ENCODE data around the gene CAMK2B.
A peak's percentile ranks its signal among the peaks of the same experiment; 100 is the strongest.

The CAMK2B gene

GRCh38 chr7:44186736-44187135, 138.7 kb downstream of the CAMK2B start:
- TF ChIP-seq CREB1 (IDR thresholded peaks at IDR 0.05; ENCODE audit: low read depth) (no peak), ZBTB7A (IDR thresholded peaks at IDR 0.05; ENCODE audit: low read depth) (no peak), FOXM1 (IDR thresholded peaks at IDR 0.05; ENCODE audit: borderline replicate concordance, low read depth) (no peak), YY1 (IDR thresholded peaks at IDR 0.05; ENCODE audit: low read depth) (no peak), MAX (IDR thresholded peaks at IDR 0.05) (no peak), RAD21 (IDR thresholded peaks at IDR 0.05; ENCODE audit: low read depth) (no peak), EP300 (IDR thresholded peaks at IDR 0.05; ENCODE audit: borderline replicate concordance) (no peak), EGR1 (IDR thresholded peaks at IDR 0.05) (no peak), TCF12 (IDR thresholded peaks at IDR 0.05; ENCODE audit: low read depth) (no peak), TAF1 (IDR thresholded peaks at IDR 0.05; ENCODE audit: low read depth) (no peak), NFIC (IDR thresholded peaks at IDR 0.05) (no peak), CEBPB (IDR thresholded peaks at IDR 0.05) (no peak), USF1 (IDR thresholded peaks at IDR 0.05) (no peak)

GRCh38 chr7:44185729-44186128, 139.7 kb downstream of the CAMK2B start:
- TF ChIP-seq MAX (IDR thresholded peaks at IDR 0.05) = 0 out of 2 replicates have a peak, but pooled peaks have one; percentile 15
- no peak for TF ChIP-seq CEBPB (IDR thresholded peaks at IDR 0.05)
- TF ChIP-seq TCF12 (IDR thresholded peaks at IDR 0.05; ENCODE audit: low read depth) = peak; percentile 97
- no peak for TF ChIP-seq EGR1 (IDR thresholded peaks at IDR 0.05)
- peak; percentile 62; the same call in 1 of the 2 replicates for TF ChIP-seq EP300 (IDR thresholded peaks at IDR 0.05; ENCODE audit: borderline replicate concordance)
- TF ChIP-seq TEAD4 (IDR thresholded peaks at IDR 0.05) = 0 out of 2 replicates have a peak, but pooled peaks have one; percentile 8
- TF ChIP-seq TAF1 (IDR thresholded peaks at IDR 0.05; ENCODE audit: low read depth) = no peak; the same call in 1 of the 2 replicates
- no peak for TF ChIP-seq FOXM1 (IDR thresholded peaks at IDR 0.05; ENCODE audit: borderline replicate concordance, low read depth)

GRCh38 chr7:44184873-44185446, 140.4 kb downstream of the CAMK2B start:
- no peak for TF ChIP-seq TEAD4 (IDR thresholded peaks at IDR 0.05)
- no peak for TF ChIP-seq CREB1 (IDR thresholded peaks at IDR 0.05; ENCODE audit: low read depth)
- TF ChIP-seq ZBTB7A (IDR thresholded peaks at IDR 0.05; ENCODE audit: low read depth) = no peak
- TF ChIP-seq USF1 (IDR thresholded peaks at IDR 0.05) = no peak
- TF ChIP-seq FOXM1 (IDR thresholded peaks at IDR 0.05; ENCODE audit: borderline replicate concordance, low read depth) = no peak
- no peak for TF ChIP-seq TAF1 (IDR thresholded peaks at IDR 0.05; ENCODE audit: low read depth)
- TF ChIP-seq TCF12 (IDR thresholded peaks at IDR 0.05; ENCODE audit: low read depth) = no peak
- no peak for TF ChIP-seq YY1 (IDR thresholded peaks at IDR 0.05; ENCODE audit: low read depth)
- no peak for TF ChIP-seq EP300 (IDR thresholded peaks at IDR 0.05; ENCODE audit: borderline replicate concordance)
- TF ChIP-seq NFIC (IDR thresholded peaks at IDR 0.05) = no peak

- TF ChIP-seq EP300 (IDR thresholded peaks at IDR 0.05; ENCODE audit: borderline replicate concordance) (peak; percentile 94), CREB1 (IDR thresholded peaks at IDR 0.05; ENCODE audit: low read depth) (no peak), TAF1 (IDR thresholded peaks at IDR 0.05; ENCODE audit: low read depth) (no peak), USF1 (IDR thresholded peaks at IDR 0.05) (peak; percentile 19; the same call in 1 of the 2 replicates), RAD21 (IDR thresholded peaks at IDR 0.05; ENCODE audit: low read depth) (peak; percentile 30; the same call in 1 of the 2 replicates), CEBPB (IDR thresholded peaks at IDR 0.05) (no peak; the same call in 1 of the 2 replicates), YY1 (IDR thresholded peaks at IDR 0.05; ENCODE audit: low read depth) (no peak), TCF12 (IDR thresholded peaks at IDR 0.05; ENCODE audit: low read depth) (peak; percentile 99), REST (IDR thresholded peaks at IDR 0.05; ENCODE audit: low read depth) (peak; percentile 60), MAX (IDR thresholded peaks at IDR 0.05) (peak; percentile 75; the same call in 1 of the 2 replicates), ZBTB7A (IDR thresholded peaks at IDR 0.05; ENCODE audit: low read depth) (0 out of 2 replicates have a peak, but pooled peaks have one; percentile 66), FOXM1 (IDR thresholded peaks at IDR 0.05; ENCODE audit: borderline replicate concordance, low read depth) (peak; percentile 72), TEAD4 (IDR thresholded peaks at IDR 0.05) (peak; percentile 70), NFIC (IDR thresholded peaks at IDR 0.05) (peak; percentile 87), EGR1 (IDR thresholded peaks at IDR 0.05) (no peak)
Measured at GRCh38 chr7:44184206-44184872, 141.1 kb downstream of the CAMK2B start.

GRCh38 chr7:44183386-44183785, 142.0 kb downstream of the CAMK2B start:
- TF ChIP-seq REST (IDR thresholded peaks at IDR 0.05; ENCODE audit: low read depth) (no peak), FOXM1 (IDR thresholded peaks at IDR 0.05; ENCODE audit: borderline replicate concordance, low read depth) (no peak), NFIC (IDR thresholded peaks at IDR 0.05) (no peak), USF1 (IDR thresholded peaks at IDR 0.05) (no peak), TAF1 (IDR thresholded peaks at IDR 0.05; ENCODE audit: low read depth) (no peak), RAD21 (IDR thresholded peaks at IDR 0.05; ENCODE audit: low read depth) (no peak), CREB1 (IDR thresholded peaks at IDR 0.05; ENCODE audit: low read depth) (no peak), EP300 (IDR thresholded peaks at IDR 0.05; ENCODE audit: borderline replicate concordance) (no peak)
